ENCODE measurements around the gene TREM2. TPM values are rescaled to one million over a fixed set of nuclear protein-coding genes. Genes with fewer than 3 reads are reported as not detected.
A peak's percentile ranks its signal among the peaks of the same experiment; 100 is the strongest.

The TREM2 gene
- total RNA-seq, 2 donors from 2014 or later, result not detected

DNA sequence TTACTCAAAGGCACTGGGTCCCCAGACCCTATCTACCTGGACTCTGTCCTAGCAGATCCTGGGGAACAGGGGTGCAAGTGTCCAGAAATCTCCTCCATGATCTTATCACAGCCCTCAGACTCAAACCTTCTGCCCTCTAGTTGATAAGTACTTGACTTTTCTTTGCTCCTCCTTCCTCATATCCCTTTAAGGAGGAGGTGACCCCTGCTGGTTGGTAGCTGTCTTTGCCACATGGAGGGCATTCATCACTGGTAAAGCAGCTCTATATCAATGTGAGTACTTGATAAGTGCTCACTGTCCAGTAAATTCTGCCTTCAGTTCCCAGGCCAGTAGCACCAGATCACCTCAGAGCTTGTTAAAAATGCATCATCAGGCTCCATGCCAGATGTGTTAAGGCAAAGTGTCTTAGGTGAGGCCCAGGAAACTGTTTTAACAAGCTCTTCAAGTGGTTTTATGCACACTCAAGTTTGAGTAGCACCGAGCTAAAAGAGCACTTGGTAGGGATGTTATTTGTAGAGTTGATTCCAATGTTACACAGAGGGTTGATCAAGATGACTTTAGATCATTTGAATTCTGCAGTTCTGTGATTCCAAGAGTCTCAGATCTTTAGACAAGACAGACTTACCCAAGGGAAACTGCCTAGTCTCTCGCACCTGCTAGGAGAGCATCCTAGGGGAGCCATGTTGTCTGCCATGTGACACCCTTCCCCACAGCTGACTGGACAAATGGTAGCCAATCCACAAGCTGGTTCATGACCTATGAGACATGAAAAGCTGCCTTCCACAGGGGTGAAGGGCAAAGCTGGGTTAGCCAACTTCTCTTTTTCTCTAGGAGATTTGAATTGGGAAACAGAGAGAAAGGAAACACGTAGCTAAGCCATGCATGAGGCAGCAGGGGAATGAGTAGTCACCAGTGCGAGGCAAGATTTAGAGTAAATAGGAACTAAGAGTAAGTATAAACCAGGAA, 19.4 kb upstream of the TREM2 start:
- Histone ChIP-seq H3K4me3 (ENCODE audit: low read length) (no peak overlapping the region), H3K27ac (ENCODE audit: low read depth, low read length) (no peak overlapping the region), H3K4me1 (ENCODE audit: control insufficient read depth, insufficient read depth, low read length) (no peaks in the 10 kb centered on the region), H3K9ac (ENCODE audit: extremely low read depth, low read length, poor library complexity, severe bottlenecking) (no peak overlapping the region), H3K9me3 (ENCODE audit: control insufficient read depth, low read length) (no peaks in the 10 kb centered on the region), H3K36me3 (ENCODE audit: control insufficient read depth, insufficient read depth, low read length) (no peaks in the 10 kb centered on the region), H3K27me3 (ENCODE audit: control insufficient read depth, insufficient read depth, low read length, poor library complexity, severe bottlenecking) (no peaks in the 10 kb centered on the region)
- Mint-ChIP-seq H3K9me3 (no peaks in the 10 kb centered on the region), H3K4me1 (peaks cover 17% of the 10 kb centered on the region), H3K27me3 (ENCODE audit: insufficient read depth) (no peaks in the 10 kb centered on the region), H3K36me3 (ENCODE audit: low read depth) (no peaks in the 10 kb centered on the region), H3K27ac (no peak overlapping the region), H3K4me3 (no peak overlapping the region)
- TF ChIP-seq CTCF (conservative IDR thresholded peaks at IDR 0.05), result peak; percentile 88
- 86 to 89% methylated on average over 4 of the region's 4 CpGs for WGBS, 2 experiments (ENCODE audit: insufficient coverage in 1 of 2, insufficient read length in 1 of 2)
- peak; percentile 84 for DNase-seq

DNA sequence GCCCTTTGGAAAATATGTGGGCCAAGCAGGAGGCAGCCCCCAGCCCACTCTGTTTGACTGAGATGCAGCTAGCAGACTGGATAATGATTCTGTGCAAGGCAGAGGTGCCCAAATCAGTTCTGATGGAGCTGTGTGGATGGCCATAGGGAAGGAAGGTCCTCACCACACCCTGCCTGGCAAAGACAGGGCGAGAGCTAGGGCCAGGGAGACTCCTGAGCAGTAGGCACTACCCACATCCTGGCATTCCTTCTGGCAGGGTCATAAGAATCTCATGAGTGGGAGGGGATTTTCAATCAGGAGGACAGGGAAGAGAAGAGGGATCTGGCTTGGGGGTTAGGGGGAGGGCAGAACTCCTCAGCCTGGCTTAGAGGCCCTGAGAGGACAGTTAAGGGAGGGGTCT, 18.6 kb upstream of the TREM2 start:
- Mint-ChIP-seq H3K27ac (no peak overlapping the region), H3K36me3 (ENCODE audit: low read depth) (no peaks in the 10 kb centered on the region), H3K9me3 (no peaks in the 10 kb centered on the region), H3K27me3 (ENCODE audit: insufficient read depth) (no peaks in the 10 kb centered on the region), H3K4me3 (no peak overlapping the region), H3K4me1 (peaks cover 11% of the 10 kb centered on the region)
- no peak overlapping the region for H3K4me3 ChIP-seq (ENCODE audit: low read length)
- no peak overlapping the region for H3K27ac ChIP-seq (ENCODE audit: low read depth, low read length)
- no peaks in the 10 kb centered on the region for H3K9me3 ChIP-seq (ENCODE audit: control insufficient read depth, low read length)
- no peak overlapping the region for H3K9ac ChIP-seq (ENCODE audit: extremely low read depth, low read length, poor library complexity, severe bottlenecking)
- DNase-seq, result peak; percentile 25
- 59% methylated on average over 1 of the region's 1 CpG; no CpG with 5 or more reads in 1 of the 2 experiments for WGBS, 2 experiments (ENCODE audit: insufficient coverage in 1 of 2, insufficient read length in 1 of 2)
- no peaks in the 10 kb centered on the region for H3K4me1 ChIP-seq (ENCODE audit: control insufficient read depth, insufficient read depth, low read length)
- TF ChIP-seq CTCF (conservative IDR thresholded peaks at IDR 0.05), result no peak
- H3K27me3 ChIP-seq (ENCODE audit: control insufficient read depth, insufficient read depth, low read length, poor library complexity, severe bottlenecking), result no peaks in the 10 kb centered on the region
- no peaks in the 10 kb centered on the region for H3K36me3 ChIP-seq (ENCODE audit: control insufficient read depth, insufficient read depth, low read length)

DNA sequence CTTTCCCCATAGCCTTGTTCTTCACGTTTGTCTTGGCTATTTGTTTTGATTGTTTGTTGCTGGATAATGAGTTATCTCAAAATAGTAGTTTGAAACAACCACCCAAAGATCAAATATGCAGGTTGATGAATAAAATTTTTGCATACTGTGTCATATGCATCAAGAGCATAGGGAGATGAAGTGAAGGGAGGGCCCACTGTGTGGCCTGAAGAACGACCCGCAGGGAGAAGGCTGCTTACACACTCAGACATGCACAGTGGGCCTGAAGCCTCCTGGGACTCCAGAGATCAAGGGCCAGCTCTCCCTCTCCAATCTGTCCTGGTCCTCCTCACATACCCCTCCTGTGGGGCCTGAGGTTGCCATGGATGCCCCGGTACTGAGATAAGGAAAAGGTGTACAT, 16.2 kb upstream of the TREM2 start:
- Mint-ChIP-seq H3K9me3 (no peaks in the 10 kb centered on the region), H3K27me3 (ENCODE audit: insufficient read depth) (no peaks in the 10 kb centered on the region), H3K4me1 (peaks cover 16% of the 10 kb centered on the region), H3K27ac (no peak overlapping the region), H3K4me3 (no peak overlapping the region), H3K36me3 (ENCODE audit: low read depth) (no peaks in the 10 kb centered on the region)
- H3K27me3 ChIP-seq (ENCODE audit: control insufficient read depth, insufficient read depth, low read length, poor library complexity, severe bottlenecking), result no peaks in the 10 kb centered on the region
- H3K27ac ChIP-seq (ENCODE audit: low read depth, low read length), result no peak overlapping the region
- no peak for TF ChIP-seq CTCF (conservative IDR thresholded peaks at IDR 0.05)
- no peaks in the 10 kb centered on the region for H3K36me3 ChIP-seq (ENCODE audit: control insufficient read depth, insufficient read depth, low read length)
- H3K9me3 ChIP-seq (ENCODE audit: control insufficient read depth, low read length), result no peaks in the 10 kb centered on the region
- WGBS, 2 experiments (ENCODE audit: insufficient coverage in 1 of 2, insufficient read length in 1 of 2), result 88% methylated on average over 4 of the region's 4 CpGs; no CpG with 5 or more reads in 1 of the 2 experiments
- H3K4me1 ChIP-seq (ENCODE audit: control insufficient read depth, insufficient read depth, low read length), result no peaks in the 10 kb centered on the region
- no peak overlapping the region for H3K4me3 ChIP-seq (ENCODE audit: low read length)
- DNase-seq, result peak; percentile 47
- H3K9ac ChIP-seq (ENCODE audit: extremely low read depth, low read length, poor library complexity, severe bottlenecking), result no peak overlapping the region

All from endodermal cell (in vitro differentiated cells).